HG03521 (cell line): Measurements from ENCODE around the gene KIAA0040.

Experiments used
- ATAC-seq: cut with Tn5 transposase; IDR thresholded peaks from one replicate; pipeline ENCODE4 v1.9.1; 2021; ENCODE audit warnings: mild to moderate bottlenecking, moderate library complexity; ENCODE audit not compliant: unreplicated experiment

KIAA0040 gene

GRCh38 chr1:175172503-175172902 lies 20.1 kb downstream of the KIAA0040 start:
- ATAC-seq: no peak

GRCh38 chr1:175171036-175171913 lies 21.3 kb downstream of the KIAA0040 start:
- no peak for ATAC-seq

- ATAC-seq: no peak
These were observed 23.1 kb downstream of the KIAA0040 start for GRCh38 chr1:175169286-175170018.

GRCh38 chr1:175168782-175169181 lies 23.8 kb downstream of the KIAA0040 start:
- no peak for ATAC-seq

GRCh38 chr1:175167861-175168260 lies 24.7 kb downstream of the KIAA0040 start:
- no peak for ATAC-seq

- ATAC-seq: no peak
These were observed 25.8 kb downstream of the KIAA0040 start for GRCh38 chr1:175166746-175167145.

- ATAC-seq: no peak
These were observed 27.8 kb downstream of the KIAA0040 start for GRCh38 chr1:175164751-175165150.

- ATAC-seq: no peak
These were observed 28.9 kb downstream of the KIAA0040 start for GRCh38 chr1:175163702-175164101.

GRCh38 chr1:175162955-175163354 lies 29.6 kb downstream of the KIAA0040 start:
- no peak for ATAC-seq

- no peak for ATAC-seq
These were observed 34.4 kb downstream of the KIAA0040 start for GRCh38 chr1:175158170-175158591.

GRCh38 chr1:175157200-175157599 lies 35.4 kb downstream of the KIAA0040 start:
- ATAC-seq: no peak

GRCh38 chr1:175155936-175156335 lies 36.6 kb downstream of the KIAA0040 start:
- ATAC-seq: no peak

- no peak for ATAC-seq
These were observed 37.1 kb downstream of the KIAA0040 start for GRCh38 chr1:175155473-175155856.

- ATAC-seq: peak; percentile 50
These were observed 37.7 kb downstream of the KIAA0040 start for GRCh38 chr1:175154629-175155472.

GRCh38 chr1:175152006-175152652 lies 40.4 kb downstream of the KIAA0040 start:
- ATAC-seq: peak; percentile 53

- no peak for ATAC-seq
These were observed 41.8 kb downstream of the KIAA0040 start for GRCh38 chr1:175150596-175151319.

GRCh38 chr1:175148068-175148467 lies 44.5 kb downstream of the KIAA0040 start:
- ATAC-seq: no peak

- no peak for ATAC-seq
These were observed 45.0 kb downstream of the KIAA0040 start for GRCh38 chr1:175147569-175147968.

- peak; percentile 41 for ATAC-seq
These were observed 45.9 kb downstream of the KIAA0040 start for GRCh38 chr1:175146529-175147213.
